Duodenal mucosa (tissue), 2 donors: Measurements from ENCODE around the gene FARS2.

Experiments
- H3K27ac ChIP-seq: one replicate; pipeline ENCODE4 v1.7.0; 2013; ENCODE audit warnings: low read depth, low read length
- H3K27me3 ChIP-seq, 2 donors: one replicate each; pipeline ENCODE4 v1.7.0; 2013; ENCODE audit warnings: low read length in 2 of 2, control low read depth in 1 of 2; ENCODE audit not compliant: insufficient read depth in 2 of 2, control insufficient read depth in 1 of 2
- H3K36me3 ChIP-seq, 2 donors: one replicate each; pipeline ENCODE4 v1.7.0; 2013; ENCODE audit warnings: low read length in 2 of 2, control low read depth in 1 of 2; ENCODE audit not compliant: insufficient read depth in 2 of 2, control insufficient read depth in 1 of 2
- H3K4me1 ChIP-seq, 2 donors: one replicate each; pipeline ENCODE4 v1.7.0; 2013; ENCODE audit warnings: low read length in 2 of 2, control low read depth in 1 of 2; ENCODE audit not compliant: insufficient read depth in 2 of 2, control insufficient read depth in 1 of 2
- H3K4me3 ChIP-seq, 2 donors: one replicate each; pipeline ENCODE4 v1.7.0; 2013; ENCODE audit warnings: low read length in 2 of 2, low read depth in 1 of 2
- H3K9ac ChIP-seq, 2 donors: one replicate each; pipeline ENCODE4 v1.7.0; 2013; ENCODE audit warnings: low read length in 2 of 2, low read depth in 1 of 2
- H3K9me3 ChIP-seq, 2 donors: one replicate each; pipeline ENCODE4 v1.7.0; 2013; ENCODE audit warnings: low read length in 2 of 2, control low read depth in 1 of 2; ENCODE audit not compliant: control insufficient read depth in 1 of 2

Gene FARS2

GRCh38 chr6:5248302-5249098 lies 12.8 kb upstream of the FARS2 start:
- no peaks in the 10 kb centered on the region for H3K9me3 ChIP-seq
- H3K27me3 ChIP-seq: no peaks in the 10 kb centered on the region
- peaks cover 0 to 5% of the 10 kb centered on the region in 2 donors for H3K36me3 ChIP-seq
- H3K4me1 ChIP-seq: no peaks in the 10 kb centered on the region
- H3K27ac ChIP-seq: no peak overlapping the region
- H3K9ac ChIP-seq: no peak overlapping the region
- no peak overlapping the region for H3K4me3 ChIP-seq

- Histone ChIP-seq H3K9ac (no peak overlapping the region), H3K27me3 (no peaks in the 10 kb centered on the region), H3K36me3 (peaks cover 0 to 5% of the 10 kb centered on the region in 2 donors), H3K4me3 (no peak overlapping the region), H3K9me3 (no peaks in the 10 kb centered on the region), H3K27ac (no peak overlapping the region), H3K4me1 (no peaks in the 10 kb centered on the region)
Observed at GRCh38 chr6:5249451-5250122, 11.7 kb upstream of the FARS2 start.

- no peak overlapping the region for H3K4me3 ChIP-seq
- no peaks in the 10 kb centered on the region for H3K9me3 ChIP-seq
- H3K27ac ChIP-seq: no peak overlapping the region
- H3K4me1 ChIP-seq: no peaks in the 10 kb centered on the region
- H3K36me3 ChIP-seq: peaks cover 0 to 3% of the 10 kb centered on the region in 2 donors
- no peaks in the 10 kb centered on the region for H3K27me3 ChIP-seq
- H3K9ac ChIP-seq: no peak overlapping the region
Observed at GRCh38 chr6:5250451-5250850, 10.9 kb upstream of the FARS2 start.

GRCh38 chr6:5250911-5251310 lies 10.4 kb upstream of the FARS2 start:
- no peak overlapping the region for H3K9ac ChIP-seq
- no peaks in the 10 kb centered on the region for H3K27me3 ChIP-seq
- no peak overlapping the region for H3K27ac ChIP-seq
- H3K4me1 ChIP-seq: no peaks in the 10 kb centered on the region
- H3K9me3 ChIP-seq: no peaks in the 10 kb centered on the region
- peaks cover 0 to 3% of the 10 kb centered on the region in 2 donors for H3K36me3 ChIP-seq
- H3K4me3 ChIP-seq: no peak overlapping the region

GRCh38 chr6:5256952-5257351 lies 4.4 kb upstream of the FARS2 start:
- H3K4me1 ChIP-seq: peaks cover 6% of the 10 kb centered on the region in 2 donors
- H3K27ac ChIP-seq: no peak overlapping the region
- peaks cover 0 to 3% of the 10 kb centered on the region in 2 donors for H3K36me3 ChIP-seq
- no peaks in the 10 kb centered on the region for H3K9me3 ChIP-seq
- H3K4me3 ChIP-seq: no peak overlapping the region
- no peak overlapping the region for H3K9ac ChIP-seq
- H3K27me3 ChIP-seq: no peaks in the 10 kb centered on the region

- Histone ChIP-seq H3K4me1 (peaks cover 8 to 9% of the 10 kb centered on the region in 2 donors), H3K27ac (no peak overlapping the region), H3K9me3 (no peaks in the 10 kb centered on the region), H3K9ac (no peak overlapping the region), H3K4me3 (no peak overlapping the region), H3K36me3 (peaks cover 0 to under 1% of the 10 kb centered on the region in 2 donors), H3K27me3 (no peaks in the 10 kb centered on the region)
Observed at GRCh38 chr6:5257400-5257799, 3.9 kb upstream of the FARS2 start.

GRCh38 chr6:5259428-5259827 lies 1.9 kb upstream of the FARS2 start:
- H3K9ac ChIP-seq: no peak overlapping the region
- no peaks in the 10 kb centered on the region for H3K36me3 ChIP-seq
- H3K27me3 ChIP-seq: no peaks in the 10 kb centered on the region
- H3K9me3 ChIP-seq: no peaks in the 10 kb centered on the region
- H3K4me1 ChIP-seq: peaks cover 11 to 13% of the 10 kb centered on the region in 2 donors
- H3K27ac ChIP-seq: no peak overlapping the region
- H3K4me3 ChIP-seq: peak overlapping the region in 1 of 2 donors; percentile 91

GRCh38 chr6:5260111-5260620 lies 1.1 kb upstream of the FARS2 start:
- Histone ChIP-seq H3K4me3 (peak overlapping the region; percentile 91 to 98), H3K4me1 (peaks cover 13% of the 10 kb centered on the region in 2 donors), H3K9me3 (no peaks in the 10 kb centered on the region), H3K27me3 (no peaks in the 10 kb centered on the region), H3K9ac (peak overlapping the region; percentile 18 to 54), H3K27ac (no peak overlapping the region), H3K36me3 (no peaks in the 10 kb centered on the region)

- Histone ChIP-seq H3K4me1 (peaks cover 13% of the 10 kb centered on the region in 2 donors), H3K27me3 (no peaks in the 10 kb centered on the region), H3K9ac (peak overlapping the region; percentile 76 to 81), H3K9me3 (no peaks in the 10 kb centered on the region), H3K4me3 (peak overlapping the region; percentile 91 to 98), H3K27ac (peak overlapping the region; percentile 98), H3K36me3 (no peaks in the 10 kb centered on the region)
Observed at GRCh38 chr6:5261545-5262109, 314 bp downstream of the FARS2 start.

GRCh38 chr6:5266423-5266822 lies 5.1 kb downstream of the FARS2 start:
- Histone ChIP-seq H3K27me3 (no peaks in the 10 kb centered on the region), H3K4me1 (peaks cover 6 to 7% of the 10 kb centered on the region in 2 donors), H3K9ac (no peak overlapping the region), H3K36me3 (no peaks in the 10 kb centered on the region), H3K9me3 (no peaks in the 10 kb centered on the region), H3K27ac (no peak overlapping the region), H3K4me3 (no peak overlapping the region)
